GM10266 (cell line): ENCODE measurements around the gene IL22.

ENCODE experiments used
- DNase-seq: peaks from one replicate; pipeline ENCODE4 v3.0.0; 2012; ENCODE audit errors: extremely low spot score
- TF ChIP-seq, protein P1 (sequence below): IDR thresholded peaks from 2 replicates; pipeline ENCODE4 v1.5.1; 2012; ENCODE audit warnings: mild to moderate bottlenecking, low read depth; ENCODE audit not compliant: control insufficient read depth, insufficient read depth; ENCODE audit errors: missing control alignments

Gene IL22

DNA sequence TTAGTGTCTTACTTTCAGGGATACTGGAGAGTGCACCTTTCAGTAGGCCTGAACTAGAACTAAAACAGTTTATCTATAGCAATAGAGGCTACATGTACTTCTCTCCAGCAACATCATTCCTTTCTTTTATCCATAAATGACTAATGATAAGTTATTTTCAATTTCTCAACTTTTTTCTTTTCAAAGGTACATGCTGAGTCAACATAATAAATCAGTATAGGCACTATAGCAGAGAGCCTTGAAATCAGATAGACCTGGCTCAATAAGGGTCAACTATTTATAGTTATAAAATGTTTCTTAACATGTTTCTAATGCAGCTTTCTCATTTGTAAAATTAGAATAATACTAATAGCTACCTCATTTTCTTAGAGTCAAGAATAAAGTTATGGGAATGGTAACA lies 5.6 kb downstream of the IL22 start:
- no peak for DNase-seq
- TF ChIP-seq, protein P1, sequence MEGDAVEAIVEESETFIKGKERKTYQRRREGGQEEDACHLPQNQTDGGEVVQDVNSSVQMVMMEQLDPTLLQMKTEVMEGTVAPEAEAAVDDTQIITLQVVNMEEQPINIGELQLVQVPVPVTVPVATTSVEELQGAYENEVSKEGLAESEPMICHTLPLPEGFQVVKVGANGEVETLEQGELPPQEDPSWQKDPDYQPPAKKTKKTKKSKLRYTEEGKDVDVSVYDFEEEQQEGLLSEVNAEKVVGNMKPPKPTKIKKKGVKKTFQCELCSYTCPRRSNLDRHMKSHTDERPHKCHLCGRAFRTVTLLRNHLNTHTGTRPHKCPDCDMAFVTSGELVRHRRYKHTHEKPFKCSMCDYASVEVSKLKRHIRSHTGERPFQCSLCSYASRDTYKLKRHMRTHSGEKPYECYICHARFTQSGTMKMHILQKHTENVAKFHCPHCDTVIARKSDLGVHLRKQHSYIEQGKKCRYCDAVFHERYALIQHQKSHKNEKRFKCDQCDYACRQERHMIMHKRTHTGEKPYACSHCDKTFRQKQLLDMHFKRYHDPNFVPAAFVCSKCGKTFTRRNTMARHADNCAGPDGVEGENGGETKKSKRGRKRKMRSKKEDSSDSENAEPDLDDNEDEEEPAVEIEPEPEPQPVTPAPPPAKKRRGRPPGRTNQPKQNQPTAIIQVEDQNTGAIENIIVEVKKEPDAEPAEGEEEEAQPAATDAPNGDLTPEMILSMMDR, result no peak

DNA sequence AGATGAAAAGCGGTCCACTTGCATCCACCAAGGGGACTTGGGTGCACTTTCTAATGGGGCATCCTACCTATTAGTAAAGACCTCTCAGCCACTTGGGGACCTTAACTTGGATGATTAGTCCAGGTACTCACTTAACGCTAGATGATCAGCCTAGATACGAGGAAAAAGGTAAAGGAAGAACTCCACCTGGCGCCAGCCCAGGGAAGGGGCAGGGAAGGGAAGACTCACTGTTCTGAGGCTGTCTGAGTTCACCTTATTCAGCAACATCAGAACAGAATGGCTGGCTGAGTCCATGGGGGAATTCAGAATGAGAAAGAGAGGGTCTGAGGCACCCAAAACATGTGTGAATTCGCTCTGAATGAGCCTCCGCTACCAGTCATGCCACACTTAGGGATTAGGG lies 7.1 kb downstream of the IL22 start:
- TF ChIP-seq, protein P1, result no peak

DNA sequence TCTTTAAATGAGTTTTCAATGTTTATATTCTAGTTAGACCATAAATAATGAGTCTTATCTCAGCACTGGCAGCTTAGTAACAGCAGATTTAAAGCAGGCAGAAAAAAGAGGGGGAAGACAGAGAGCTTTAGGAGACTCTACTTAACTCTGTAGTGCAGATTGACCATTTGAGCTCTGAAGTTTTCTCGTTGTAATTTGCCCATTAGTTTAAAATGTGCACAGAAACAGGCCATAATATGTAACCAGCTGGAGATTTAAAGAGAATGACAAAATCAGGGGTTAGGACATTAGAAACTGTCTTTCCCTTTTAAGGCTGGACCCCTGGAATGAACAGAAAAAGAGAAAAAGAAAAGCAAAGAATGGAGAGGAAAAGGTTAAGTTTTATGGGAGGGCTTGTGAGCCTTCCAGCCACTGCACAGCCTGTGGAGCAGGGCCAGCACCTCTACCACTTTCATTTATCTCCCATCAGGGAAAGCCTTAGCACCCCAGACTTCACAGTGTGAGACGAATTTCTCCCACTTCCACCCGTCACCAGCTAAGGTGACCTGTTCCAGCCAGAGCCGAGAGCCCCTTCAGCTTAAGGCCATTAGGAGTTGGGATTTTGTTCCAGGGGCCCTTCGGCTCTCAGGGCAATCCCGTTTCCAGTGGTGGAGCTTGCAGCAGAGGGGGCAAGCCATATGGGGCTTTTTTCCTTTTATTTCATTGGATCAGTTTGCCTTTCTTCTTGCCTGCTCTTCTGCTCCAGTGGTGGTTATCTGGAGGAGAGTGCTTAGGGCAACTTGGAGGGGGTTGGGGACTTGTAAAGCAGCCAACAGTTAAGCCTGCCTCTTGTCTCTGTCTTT lies 8.0 kb downstream of the IL22 start:
- DNase-seq, result no peak
- TF ChIP-seq, protein P1, result no peak

More for the DNA sequence above, 7.1 kb downstream of the IL22 start:
- DNase-seq, result no peak

DNA sequence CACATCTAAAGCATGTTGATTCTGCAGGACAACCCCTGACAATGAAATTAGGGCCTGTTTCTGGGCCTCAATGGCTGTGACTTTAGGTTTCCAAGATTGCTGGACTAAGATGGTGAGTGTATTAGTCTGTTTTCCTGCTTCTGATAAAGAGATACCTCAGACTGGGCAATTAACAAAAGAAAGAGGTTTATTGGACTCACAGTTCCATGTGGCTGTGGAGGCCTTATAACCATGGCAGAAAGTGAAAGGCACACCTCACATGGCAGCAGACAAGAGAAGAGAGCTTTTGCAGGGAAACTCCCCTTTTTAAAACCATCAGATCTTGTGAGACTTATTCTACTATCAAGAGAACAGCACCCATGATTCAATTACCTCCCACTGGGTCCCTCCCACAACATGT lies 10.6 kb downstream of the IL22 start:
- TF ChIP-seq, protein P1, result no peak
- no peak for DNase-seq

DNA sequence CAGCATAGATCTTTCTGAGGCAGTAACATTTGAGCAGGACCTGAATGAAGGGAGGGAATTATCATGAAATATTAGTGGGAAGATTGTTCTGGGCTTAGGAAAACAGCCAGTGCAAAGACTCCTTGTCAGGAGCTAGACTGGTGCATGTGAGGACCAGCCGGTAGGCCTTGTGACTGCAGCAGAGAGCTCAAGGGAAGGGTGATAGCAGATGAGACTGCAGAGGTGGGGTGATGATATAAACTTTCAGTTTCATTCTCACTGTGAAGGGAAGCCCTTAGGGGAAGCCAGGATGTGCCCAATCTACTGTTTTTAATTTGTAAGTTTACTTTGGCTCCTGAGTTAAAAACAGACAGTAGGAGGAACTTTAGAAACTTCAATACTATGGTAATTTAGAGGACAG lies 12.4 kb downstream of the IL22 start:
- DNase-seq, result peak; percentile 75
- TF ChIP-seq, protein P1, result no peak

DNA sequence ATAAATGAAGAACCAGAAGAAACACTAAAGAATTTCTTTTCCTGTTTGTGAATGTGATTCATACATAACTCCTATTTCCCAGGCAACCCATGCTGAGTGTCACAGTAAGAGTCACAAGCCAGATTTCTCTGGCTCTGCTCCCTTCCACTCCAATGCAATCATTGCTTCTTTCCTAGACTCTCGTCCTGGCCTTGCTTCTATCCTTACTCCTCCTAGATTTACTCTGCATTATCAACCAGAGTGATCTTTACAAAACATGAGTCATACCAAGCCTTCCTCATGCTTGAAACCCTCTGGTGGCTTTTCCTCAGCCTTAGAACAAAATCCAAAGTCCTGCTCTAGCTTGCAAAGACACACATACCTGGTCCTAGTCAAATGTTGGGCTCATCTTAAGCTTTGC lies 13.3 kb downstream of the IL22 start:
- DNase-seq, result no peak
- TF ChIP-seq, protein P1, result no peak

DNA sequence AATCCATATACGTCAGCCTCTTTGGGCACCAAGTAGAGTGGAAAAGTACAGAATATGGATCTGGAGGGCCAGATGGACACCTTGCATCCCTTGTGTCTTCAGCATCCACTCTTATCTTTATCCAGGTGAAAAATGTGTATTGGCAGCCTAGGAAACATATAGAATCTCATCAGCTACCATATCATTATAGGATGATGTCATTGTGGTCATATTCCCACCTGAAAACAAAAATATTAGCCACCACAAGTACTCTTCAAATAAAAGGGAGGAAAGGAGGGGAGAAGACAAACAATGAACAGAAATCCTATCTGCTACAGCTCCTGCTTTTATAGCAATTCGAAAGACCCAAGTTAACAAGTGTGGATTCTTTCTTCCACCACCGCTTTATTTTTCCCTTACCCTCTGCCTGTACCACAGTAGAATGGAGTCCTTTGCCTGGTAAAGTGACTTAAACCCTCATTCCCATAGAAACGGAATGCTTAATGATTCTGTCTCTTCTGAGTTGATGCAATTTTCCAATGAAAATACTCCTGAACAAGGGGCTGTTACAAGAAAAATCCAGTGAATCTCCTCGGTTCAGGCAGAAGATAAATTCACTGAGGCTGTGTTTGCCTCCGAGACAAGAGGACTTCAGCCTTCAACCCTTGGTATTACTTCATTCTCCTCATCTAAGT lies 14.0 kb downstream of the IL22 start:
- TF ChIP-seq, protein P1, result no peak
- no peak for DNase-seq
